CD14-positive monocyte (primary cell): Measurements from ENCODE around the gene TRIM34. TPM values are rescaled to one million over a fixed set of nuclear protein-coding genes. Genes with fewer than 3 reads are reported as not detected.

ENCODE experiments used
- DNase-seq, 3 donors: peaks; one replicate each; pipeline ENCODE4 v3.0.0-alpha.2; 2011 to 2022
- H2AFZ ChIP-seq: 2 replicates; pipeline ENCODE4 v1.6.0; 2012; ENCODE audit warnings: mild to moderate bottlenecking, low read depth, low read length, inconsistent platforms; ENCODE audit not compliant: insufficient read depth, poor library complexity, severe bottlenecking
- H3K27ac ChIP-seq, 2 donors: 1 replicate in 1 of 2; 2 replicates in 1 of 2; pipeline ENCODE4 v1.5.1; 2012 to 2013; ENCODE audit warnings: low read length in 2 of 2, control low read depth in 1 of 2, inconsistent platforms in 1 of 2, low read depth in 1 of 2, mild to moderate bottlenecking in 1 of 2
- H3K27me3 ChIP-seq, 2 donors: one replicate each; pipeline versions ENCODE4 v1.6.0 to v1.6.1; 2011 to 2013; ENCODE audit warnings: low read length in 2 of 2; ENCODE audit not compliant: control insufficient read depth in 2 of 2, insufficient read depth in 2 of 2
- H3K36me3 ChIP-seq, 2 donors: replicated peaks in 1 of 2; 1 replicate in 1 of 2; 2 replicates in 1 of 2; pipeline versions ENCODE4 v1.5.1 to v1.6.1; 2012 to 2013; ENCODE audit warnings: low read length in 2 of 2, control low read depth in 1 of 2, inconsistent platforms in 1 of 2, mild to moderate bottlenecking in 1 of 2; ENCODE audit not compliant: insufficient read depth in 2 of 2, control insufficient read depth in 1 of 2
- H3K4me1 ChIP-seq, 2 donors: 1 replicate in 1 of 2; 2 replicates in 1 of 2; pipeline versions ENCODE4 v1.5.1 to v1.6.1; 2012 to 2013; ENCODE audit warnings: low read length in 2 of 2, control low read depth in 1 of 2, inconsistent platforms in 1 of 2, mild to moderate bottlenecking in 1 of 2, moderate library complexity in 1 of 2; ENCODE audit not compliant: insufficient read depth in 2 of 2, control insufficient read depth in 1 of 2
- H3K4me2 ChIP-seq: replicated peaks from 2 replicates; pipeline ENCODE3; 2012; ENCODE audit warnings: low read length, moderate library complexity, mild to moderate bottlenecking; ENCODE audit not compliant: poor library complexity, severe bottlenecking; ENCODE audit errors: extremely low read depth
- H3K4me3 ChIP-seq, 3 experiments: fragments of 200-600 bp in 1 of 3; sonication (generic) in 1 of 3; replicated peaks in 1 of 3; 1 replicate in 2 of 3; 2 replicates in 1 of 3; pipeline ENCODE4 v1.5.1; 2011 to 2013; ENCODE audit warnings: low read length in 3 of 3, mild to moderate bottlenecking in 3 of 3, control low read depth in 2 of 3, low read depth in 2 of 3, inconsistent platforms in 1 of 3, moderate library complexity in 1 of 3
- H3K79me2 ChIP-seq: 2 replicates; pipeline ENCODE4 v1.6.0; 2012; ENCODE audit warnings: mild to moderate bottlenecking, control low read depth, inconsistent platforms, low read length, moderate library complexity; ENCODE audit not compliant: insufficient read depth
- H3K9ac ChIP-seq: 2 replicates; pipeline ENCODE4 v1.6.0; 2017; ENCODE audit warnings: low read length, mild to moderate bottlenecking; ENCODE audit not compliant: insufficient read depth, poor library complexity, severe bottlenecking
- H3K9me3 ChIP-seq, 2 donors: replicated peaks in 1 of 2; 1 replicate in 1 of 2; 2 replicates in 1 of 2; pipeline versions ENCODE4 v1.5.1 to v1.6.1; 2012 to 2013; ENCODE audit warnings: low read length in 2 of 2, control low read depth in 1 of 2; ENCODE audit not compliant: control insufficient read depth in 1 of 2, insufficient read depth in 1 of 2
- H4K20me1 ChIP-seq: 2 replicates; pipeline ENCODE4 v1.6.0; 2012; ENCODE audit warnings: mild to moderate bottlenecking, low read length, control low read depth, moderate library complexity; ENCODE audit not compliant: insufficient read depth
- H3K27ac Mint-ChIP-seq, 7 donors: one replicate each; pipeline ENCODE4 v1.8.0; 2020; ENCODE audit warnings: mild to moderate bottlenecking in 7 of 7, mixed read lengths in 7 of 7, moderate library complexity in 6 of 7, inconsistent platforms in 2 of 7
- H3K27me3 Mint-ChIP-seq, 3 donors: one replicate each; pipeline ENCODE4 v1.8.0; 2021 to 2022; ENCODE audit warnings: low read depth in 3 of 3, mild to moderate bottlenecking in 3 of 3, mixed read lengths in 3 of 3, moderate library complexity in 3 of 3, inconsistent platforms in 1 of 3
- H3K36me3 Mint-ChIP-seq, 2 donors: one replicate each; pipeline ENCODE4 v1.8.0; 2020; ENCODE audit warnings: mixed read lengths in 2 of 2, inconsistent platforms in 1 of 2, mild to moderate bottlenecking in 1 of 2
- H3K4me1 Mint-ChIP-seq: one replicate; pipeline ENCODE4 v1.8.0; 2020; ENCODE audit warnings: mild to moderate bottlenecking, mixed read lengths
- H3K4me3 Mint-ChIP-seq, 2 donors: one replicate each; pipeline ENCODE4 v1.8.0; 2020; ENCODE audit warnings: mild to moderate bottlenecking in 2 of 2, mixed read lengths in 2 of 2, moderate library complexity in 1 of 2
- H3K9me3 Mint-ChIP-seq, 7 donors: one replicate each; pipeline ENCODE4 v1.8.0; 2020 to 2022; ENCODE audit warnings: mixed read lengths in 7 of 7, mild to moderate bottlenecking in 6 of 7, moderate library complexity in 6 of 7, inconsistent platforms in 2 of 7
- WGBS: methylation state at CpG from one replicate; pipeline ENCODE4 v1.1.5; 2013; ENCODE audit warnings: missing lambda C conversion rate; ENCODE audit not compliant: insufficient coverage; 5-methylcytosine and 5-hydroxymethylcytosine counted together
- intact Hi-C, 2 donors: fragments of 100-400 bp; cut with micrococcal nuclease; formaldehyde crosslinking; loops; one replicate each; pipeline versions ENCODE4 v1.15.0 to v1.15.1; 2023
- polyA plus RNA-seq, 3 donors: library from polyadenylated mRNA; depleted of rRNA in 1 of 3; unstranded in 2 of 3; stranded (reverse) in 1 of 3; fragments of 300-500 nt in 2 of 3; fragments of >200 nt in 1 of 3; fragmentation: Illumina TruSeq in 2 of 3; gene quantifications; 1 replicate in 2 of 3; 2 replicates in 1 of 3; pipeline ENCODE4 v1.2.3, GENCODE V29; 2012 to 2021
- TF ChIP-seq, protein P1 (sequence below): fragments of 200-600 bp; IDR thresholded peaks from one replicate; pipeline ENCODE4 v1.8.0; 2022; ENCODE audit warnings: antibody characterized with exemption, mild to moderate bottlenecking

The TRIM34 gene
- polyA plus RNA-seq, 3 donors: 21.9 to 25.7 (median 23.5) TPM

DNA sequence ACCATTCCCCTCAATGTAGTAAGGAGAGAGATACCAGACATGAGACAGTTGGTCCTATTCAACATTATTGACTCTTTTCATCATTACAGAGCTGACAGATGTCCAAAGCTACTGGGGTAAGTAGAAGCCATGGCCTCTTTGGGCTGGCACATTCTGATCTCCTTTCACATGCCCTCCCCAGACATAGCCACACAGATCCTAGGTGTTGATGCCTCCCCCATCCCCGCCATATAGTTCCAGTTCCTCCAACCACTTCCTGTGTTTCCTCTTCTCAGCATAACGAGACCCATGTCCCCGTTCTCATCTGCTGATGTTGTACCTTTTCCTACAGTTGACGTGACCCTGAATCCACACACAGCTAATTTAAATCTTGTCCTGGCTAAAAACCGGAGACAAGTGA lies 14.4 kb upstream of the TRIM34 start:
- Histone ChIP-seq H3K27me3 (no peaks in the 10 kb centered on the region), H4K20me1 (no peaks in the 10 kb centered on the region), H3K27ac (no peak overlapping the region), H2AFZ (no peak overlapping the region), H3K79me2 (no peaks in the 10 kb centered on the region), H3K4me2 (no peak overlapping the region), H3K36me3 (no peaks in the 10 kb centered on the region), H3K4me1 (peaks cover 0 to 3% of the 10 kb centered on the region in 2 donors), H3K9ac (no peak overlapping the region), H3K9me3 (no peaks in the 10 kb centered on the region), H3K4me3 (no peak overlapping the region)
- Mint-ChIP-seq H3K4me1 (peaks cover 8% of the 10 kb centered on the region), H3K27ac (peak overlapping the region in 2 of 7 donors; percentile 35 to 48), H3K9me3 (peaks cover 0 to 3% (median 0%) of the 10 kb centered on the region in 7 donors), H3K27me3 (no peaks in the 10 kb centered on the region), H3K36me3 (peaks cover 0 to under 1% of the 10 kb centered on the region in 2 donors), H3K4me3 (no peak overlapping the region)
- TF ChIP-seq, protein P1, sequence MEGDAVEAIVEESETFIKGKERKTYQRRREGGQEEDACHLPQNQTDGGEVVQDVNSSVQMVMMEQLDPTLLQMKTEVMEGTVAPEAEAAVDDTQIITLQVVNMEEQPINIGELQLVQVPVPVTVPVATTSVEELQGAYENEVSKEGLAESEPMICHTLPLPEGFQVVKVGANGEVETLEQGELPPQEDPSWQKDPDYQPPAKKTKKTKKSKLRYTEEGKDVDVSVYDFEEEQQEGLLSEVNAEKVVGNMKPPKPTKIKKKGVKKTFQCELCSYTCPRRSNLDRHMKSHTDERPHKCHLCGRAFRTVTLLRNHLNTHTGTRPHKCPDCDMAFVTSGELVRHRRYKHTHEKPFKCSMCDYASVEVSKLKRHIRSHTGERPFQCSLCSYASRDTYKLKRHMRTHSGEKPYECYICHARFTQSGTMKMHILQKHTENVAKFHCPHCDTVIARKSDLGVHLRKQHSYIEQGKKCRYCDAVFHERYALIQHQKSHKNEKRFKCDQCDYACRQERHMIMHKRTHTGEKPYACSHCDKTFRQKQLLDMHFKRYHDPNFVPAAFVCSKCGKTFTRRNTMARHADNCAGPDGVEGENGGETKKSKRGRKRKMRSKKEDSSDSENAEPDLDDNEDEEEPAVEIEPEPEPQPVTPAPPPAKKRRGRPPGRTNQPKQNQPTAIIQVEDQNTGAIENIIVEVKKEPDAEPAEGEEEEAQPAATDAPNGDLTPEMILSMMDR: no peak
- 40% methylated on average over 2 of the region's 5 CpGs for WGBS
- intact Hi-C loops: no loop called here
- no peak for DNase-seq

DNA sequence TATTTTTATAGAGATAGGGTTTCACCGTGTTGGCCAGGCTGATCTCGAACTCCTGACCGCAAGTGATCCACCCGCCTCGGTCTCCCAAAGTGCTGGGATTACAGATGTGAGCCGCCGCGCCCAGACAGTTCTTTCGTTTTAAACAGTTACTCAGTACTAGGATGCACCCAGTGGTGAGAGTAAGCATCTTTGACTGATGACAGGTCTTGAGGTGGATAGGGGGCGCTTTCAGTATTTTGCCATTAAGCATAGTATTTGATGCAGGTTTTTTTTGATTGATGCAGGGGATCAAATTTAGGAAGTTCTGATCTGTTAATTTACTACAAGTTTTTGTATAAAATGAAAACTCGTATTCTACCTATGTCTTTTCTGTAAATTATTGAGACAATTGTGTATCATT lies 13.2 kb upstream of the TRIM34 start:
- Mint-ChIP-seq H3K4me3 (no peak overlapping the region), H3K9me3 (peaks cover 0 to 3% (median 0%) of the 10 kb centered on the region in 7 donors), H3K27me3 (no peaks in the 10 kb centered on the region), H3K36me3 (no peaks in the 10 kb centered on the region), H3K4me1 (peaks cover 8% of the 10 kb centered on the region), H3K27ac (no peak overlapping the region)
- WGBS: 97% methylated on average over 9 of the region's 11 CpGs
- intact Hi-C loops: no loop called here
- no peaks in the 10 kb centered on the region for H3K36me3 ChIP-seq
- H3K79me2 ChIP-seq: no peaks in the 10 kb centered on the region
- DNase-seq: no peak
- peaks cover 0 to 3% of the 10 kb centered on the region in 2 donors for H3K4me1 ChIP-seq
- H2AFZ ChIP-seq: no peak overlapping the region
- H3K9ac ChIP-seq: no peak overlapping the region
- H4K20me1 ChIP-seq: no peaks in the 10 kb centered on the region
- no peak overlapping the region for H3K4me3 ChIP-seq
- H3K27ac ChIP-seq: no peak overlapping the region
- H3K4me2 ChIP-seq: no peak overlapping the region
- H3K27me3 ChIP-seq: no peaks in the 10 kb centered on the region
- H3K9me3 ChIP-seq: no peaks in the 10 kb centered on the region
- TF ChIP-seq, protein P1: no peak
